Measurements from ENCODE around the gene GEMIN2. TPM values are rescaled to one million over a fixed set of nuclear protein-coding genes. Genes with fewer than 3 reads are reported as not detected.

Gene GEMIN2
- polyA plus RNA-seq, 3 donors, result 6.1 to 11.8 (median 10.2) TPM

GRCh38 chr14:39154594-39155189 lies 40.6 kb downstream of the GEMIN2 start:
- Histone ChIP-seq H3K36me3 (replicated peaks in 1 of 2; ENCODE audit: control insufficient read depth in 1 of 2, insufficient read depth in 2 of 2, low read length in 2 of 2) (peaks cover 72 to 95% of the 10 kb centered on the region in 2 donors), H3K79me2 (ENCODE audit: insufficient read depth, low read length) (peaks cover under 1% of the 10 kb centered on the region), H3K27me3 (ENCODE audit: control insufficient read depth in 2 of 2, insufficient read depth in 2 of 2, low read length in 2 of 2) (no peaks in the 10 kb centered on the region), H3K4me1 (ENCODE audit: control insufficient read depth in 1 of 2, insufficient read depth in 2 of 2, low read length in 2 of 2) (no peaks in the 10 kb centered on the region), H3K9ac (ENCODE audit: insufficient read depth, low read length, poor library complexity, severe bottlenecking) (no peak overlapping the region), H3K9me3 (replicated peaks in 1 of 2; ENCODE audit: control insufficient read depth in 1 of 2, insufficient read depth in 1 of 2, low read length in 2 of 2) (no peaks in the 10 kb centered on the region), H3K4me3 (replicated peaks in 1 of 3; ENCODE audit: low read depth in 2 of 3, low read length in 3 of 3) (no peak overlapping the region), H2AFZ (ENCODE audit: insufficient read depth, low read depth, low read length, poor library complexity, severe bottlenecking) (no peak overlapping the region), H3K27ac (ENCODE audit: low read depth in 1 of 2, low read length in 2 of 2) (no peak overlapping the region), H3K4me2 (replicated peaks; ENCODE audit: extremely low read depth, low read length, poor library complexity, severe bottlenecking) (no peak overlapping the region), H4K20me1 (ENCODE audit: insufficient read depth, low read length) (peaks cover 7% of the 10 kb centered on the region)
- H3K27ac Mint-ChIP-seq, result peak overlapping the region in 1 of 7 donors; percentile 52
- peaks cover 51 to 84% of the 10 kb centered on the region in 2 donors for H3K36me3 Mint-ChIP-seq
- WGBS (ENCODE audit: insufficient coverage), result no CpG with 5 or more reads among the region's 9 CpGs
- no peaks in the 10 kb centered on the region for H3K4me1 Mint-ChIP-seq
- no peaks in the 10 kb centered on the region for H3K9me3 Mint-ChIP-seq
- H3K4me3 Mint-ChIP-seq, result no peak overlapping the region
- H3K27me3 Mint-ChIP-seq (ENCODE audit: low read depth in 3 of 3), result no peaks in the 10 kb centered on the region
- intact Hi-C loops (cut with micrococcal nuclease), result no loop called here
- TF ChIP-seq CTCF (IDR thresholded peaks at IDR 0.05), result no peak
- DNase-seq, result no peak

- Histone ChIP-seq H3K9ac (ENCODE audit: insufficient read depth, low read length, poor library complexity, severe bottlenecking) (no peak overlapping the region), H4K20me1 (ENCODE audit: insufficient read depth, low read length) (peaks cover 22% of the 10 kb centered on the region), H3K79me2 (ENCODE audit: insufficient read depth, low read length) (peaks cover 24% of the 10 kb centered on the region), H3K9me3 (replicated peaks in 1 of 2; ENCODE audit: control insufficient read depth in 1 of 2, insufficient read depth in 1 of 2, low read length in 2 of 2) (no peaks in the 10 kb centered on the region), H2AFZ (ENCODE audit: insufficient read depth, low read depth, low read length, poor library complexity, severe bottlenecking) (no peak overlapping the region), H3K27me3 (ENCODE audit: control insufficient read depth in 2 of 2, insufficient read depth in 2 of 2, low read length in 2 of 2) (no peaks in the 10 kb centered on the region), H3K4me1 (ENCODE audit: control insufficient read depth in 1 of 2, insufficient read depth in 2 of 2, low read length in 2 of 2) (no peaks in the 10 kb centered on the region), H3K4me3 (replicated peaks in 1 of 3; ENCODE audit: low read depth in 2 of 3, low read length in 3 of 3) (no peak overlapping the region), H3K4me2 (replicated peaks; ENCODE audit: extremely low read depth, low read length, poor library complexity, severe bottlenecking) (no peak overlapping the region), H3K27ac (ENCODE audit: low read depth in 1 of 2, low read length in 2 of 2) (no peak overlapping the region), H3K36me3 (replicated peaks in 1 of 2; ENCODE audit: control insufficient read depth in 1 of 2, insufficient read depth in 2 of 2, low read length in 2 of 2) (peaks cover 73 to 95% of the 10 kb centered on the region in 2 donors)
- H3K27ac Mint-ChIP-seq, result no peak overlapping the region
- 93% methylated on average over 5 of the region's 6 CpGs for WGBS (ENCODE audit: insufficient coverage)
- intact Hi-C loops (cut with micrococcal nuclease), result no loop called here
- H3K36me3 Mint-ChIP-seq, result peaks cover 51 to 80% of the 10 kb centered on the region in 2 donors
- no peak overlapping the region for H3K4me3 Mint-ChIP-seq
- no peak for DNase-seq
- H3K9me3 Mint-ChIP-seq, result peaks cover 0 to 1% (median 0%) of the 10 kb centered on the region in 7 donors
- no peak for TF ChIP-seq CTCF (IDR thresholded peaks at IDR 0.05)
- H3K4me1 Mint-ChIP-seq, result no peaks in the 10 kb centered on the region
- no peaks in the 10 kb centered on the region for H3K27me3 Mint-ChIP-seq (ENCODE audit: low read depth in 3 of 3)
These were observed 43.4 kb downstream of the GEMIN2 start for GRCh38 chr14:39157491-39157890.

Measured in CD14-positive monocyte (primary cell).